Liver (tissue), 3 donors: ENCODE data around the gene MRPS16.

ENCODE experiments used
- FOXA1 ChIP-seq: IDR thresholded peaks from 2 replicates; pipeline ENCODE4 v1.6.1; 2016; ENCODE audit warnings: antibody characterized with exemption
- GABPA ChIP-seq, 2 donors: IDR thresholded peaks in 1 of 2; conservative IDR thresholded peaks in 1 of 2; 2 replicates each; pipeline ENCODE4 v1.6.1; 2016; ENCODE audit warnings: antibody characterized with exemption in 2 of 2, mild to moderate bottlenecking in 1 of 2, moderate library complexity in 1 of 2
- JUND ChIP-seq, 2 donors: IDR thresholded peaks; 2 replicates each; pipeline ENCODE4 v1.6.1; 2016; ENCODE audit warnings: antibody characterized with exemption in 2 of 2
- RAD21 ChIP-seq, 2 donors: IDR thresholded peaks; 2 replicates each; pipeline ENCODE4 v1.6.1; 2016; ENCODE audit warnings: antibody characterized with exemption in 2 of 2, mild to moderate bottlenecking in 2 of 2
- TAF1 ChIP-seq: conservative IDR thresholded peaks from 2 replicates; pipeline ENCODE4 v1.6.1; 2016; ENCODE audit warnings: antibody characterized with exemption, mild to moderate bottlenecking
- YY1 ChIP-seq: IDR thresholded peaks from 2 replicates; pipeline ENCODE4 v1.6.1; 2016; ENCODE audit warnings: antibody characterized with exemption, mild to moderate bottlenecking
- TF ChIP-seq, protein P1 (sequence below): fragments of 150-350 bp; IDR thresholded peaks from 2 replicates; pipeline ENCODE4 v1.5.1; 2017; ENCODE audit warnings: improper control_type of control experiment, low read depth, low read length; ENCODE audit not compliant: missing input control
- TF ChIP-seq, protein P2 (sequence below): IDR thresholded peaks from 2 replicates; pipeline ENCODE4 v1.6.1; 2016; ENCODE audit warnings: antibody characterized with exemption
- TF ChIP-seq, protein P3 (sequence below): IDR thresholded peaks from 2 replicates; pipeline ENCODE4 v1.6.1; 2016; ENCODE audit warnings: antibody characterized with exemption, mild to moderate bottlenecking
- TF ChIP-seq, protein P4 (sequence below): IDR thresholded peaks from 2 replicates; pipeline ENCODE4 v1.6.1; 2016; ENCODE audit warnings: antibody characterized with exemption
- donor health status: healthy.
- donor health status: healthy.

DNA sequence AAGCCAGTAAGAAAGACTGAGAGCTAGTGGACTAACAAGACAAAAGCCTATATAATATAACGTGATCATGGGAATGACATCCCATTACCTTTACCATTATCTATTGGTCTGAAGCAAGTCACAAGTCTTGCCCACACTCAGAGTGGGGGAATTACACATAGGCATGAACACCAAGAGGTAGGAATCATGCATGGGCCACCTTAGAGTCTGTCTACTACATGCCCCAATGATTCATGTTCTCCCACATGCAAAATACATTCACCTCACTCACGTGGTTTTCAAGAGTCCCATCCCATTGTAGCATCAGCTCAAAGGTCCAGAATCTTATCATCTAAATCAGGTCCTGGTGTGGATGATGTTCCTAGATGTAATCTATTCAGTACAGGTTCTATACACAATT, 34.8 kb downstream of the MRPS16 start:
- TF ChIP-seq, protein P1, sequence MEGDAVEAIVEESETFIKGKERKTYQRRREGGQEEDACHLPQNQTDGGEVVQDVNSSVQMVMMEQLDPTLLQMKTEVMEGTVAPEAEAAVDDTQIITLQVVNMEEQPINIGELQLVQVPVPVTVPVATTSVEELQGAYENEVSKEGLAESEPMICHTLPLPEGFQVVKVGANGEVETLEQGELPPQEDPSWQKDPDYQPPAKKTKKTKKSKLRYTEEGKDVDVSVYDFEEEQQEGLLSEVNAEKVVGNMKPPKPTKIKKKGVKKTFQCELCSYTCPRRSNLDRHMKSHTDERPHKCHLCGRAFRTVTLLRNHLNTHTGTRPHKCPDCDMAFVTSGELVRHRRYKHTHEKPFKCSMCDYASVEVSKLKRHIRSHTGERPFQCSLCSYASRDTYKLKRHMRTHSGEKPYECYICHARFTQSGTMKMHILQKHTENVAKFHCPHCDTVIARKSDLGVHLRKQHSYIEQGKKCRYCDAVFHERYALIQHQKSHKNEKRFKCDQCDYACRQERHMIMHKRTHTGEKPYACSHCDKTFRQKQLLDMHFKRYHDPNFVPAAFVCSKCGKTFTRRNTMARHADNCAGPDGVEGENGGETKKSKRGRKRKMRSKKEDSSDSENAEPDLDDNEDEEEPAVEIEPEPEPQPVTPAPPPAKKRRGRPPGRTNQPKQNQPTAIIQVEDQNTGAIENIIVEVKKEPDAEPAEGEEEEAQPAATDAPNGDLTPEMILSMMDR = no peak
- TF ChIP-seq JUND (IDR thresholded peaks at IDR 0.05) = no peak
- TF ChIP-seq, protein P2, sequence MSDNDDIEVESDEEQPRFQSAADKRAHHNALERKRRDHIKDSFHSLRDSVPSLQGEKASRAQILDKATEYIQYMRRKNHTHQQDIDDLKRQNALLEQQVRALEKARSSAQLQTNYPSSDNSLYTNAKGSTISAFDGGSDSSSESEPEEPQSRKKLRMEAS = no peak
- no peak for TF ChIP-seq FOXA1
- TF ChIP-seq RAD21 (IDR thresholded peaks at IDR 0.05) = no peak
- TF ChIP-seq, protein P3, sequence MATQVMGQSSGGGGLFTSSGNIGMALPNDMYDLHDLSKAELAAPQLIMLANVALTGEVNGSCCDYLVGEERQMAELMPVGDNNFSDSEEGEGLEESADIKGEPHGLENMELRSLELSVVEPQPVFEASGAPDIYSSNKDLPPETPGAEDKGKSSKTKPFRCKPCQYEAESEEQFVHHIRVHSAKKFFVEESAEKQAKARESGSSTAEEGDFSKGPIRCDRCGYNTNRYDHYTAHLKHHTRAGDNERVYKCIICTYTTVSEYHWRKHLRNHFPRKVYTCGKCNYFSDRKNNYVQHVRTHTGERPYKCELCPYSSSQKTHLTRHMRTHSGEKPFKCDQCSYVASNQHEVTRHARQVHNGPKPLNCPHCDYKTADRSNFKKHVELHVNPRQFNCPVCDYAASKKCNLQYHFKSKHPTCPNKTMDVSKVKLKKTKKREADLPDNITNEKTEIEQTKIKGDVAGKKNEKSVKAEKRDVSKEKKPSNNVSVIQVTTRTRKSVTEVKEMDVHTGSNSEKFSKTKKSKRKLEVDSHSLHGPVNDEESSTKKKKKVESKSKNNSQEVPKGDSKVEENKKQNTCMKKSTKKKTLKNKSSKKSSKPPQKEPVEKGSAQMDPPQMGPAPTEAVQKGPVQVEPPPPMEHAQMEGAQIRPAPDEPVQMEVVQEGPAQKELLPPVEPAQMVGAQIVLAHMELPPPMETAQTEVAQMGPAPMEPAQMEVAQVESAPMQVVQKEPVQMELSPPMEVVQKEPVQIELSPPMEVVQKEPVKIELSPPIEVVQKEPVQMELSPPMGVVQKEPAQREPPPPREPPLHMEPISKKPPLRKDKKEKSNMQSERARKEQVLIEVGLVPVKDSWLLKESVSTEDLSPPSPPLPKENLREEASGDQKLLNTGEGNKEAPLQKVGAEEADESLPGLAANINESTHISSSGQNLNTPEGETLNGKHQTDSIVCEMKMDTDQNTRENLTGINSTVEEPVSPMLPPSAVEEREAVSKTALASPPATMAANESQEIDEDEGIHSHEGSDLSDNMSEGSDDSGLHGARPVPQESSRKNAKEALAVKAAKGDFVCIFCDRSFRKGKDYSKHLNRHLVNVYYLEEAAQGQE = no peak
- no peak for TF ChIP-seq GABPA (IDR thresholded peaks at IDR 0.05 in 1 of 2, conservative IDR thresholded peaks at IDR 0.05 in 1 of 2)
- no peak for TF ChIP-seq YY1
- TF ChIP-seq TAF1 = no peak
- TF ChIP-seq, protein P4, sequence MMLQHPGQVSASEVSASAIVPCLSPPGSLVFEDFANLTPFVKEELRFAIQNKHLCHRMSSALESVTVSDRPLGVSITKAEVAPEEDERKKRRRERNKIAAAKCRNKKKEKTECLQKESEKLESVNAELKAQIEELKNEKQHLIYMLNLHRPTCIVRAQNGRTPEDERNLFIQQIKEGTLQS = no peak
